Cardiac septum (tissue), 1 donor: ENCODE data around the gene KRT4. TPM values are rescaled to one million over a fixed set of nuclear protein-coding genes. Genes with fewer than 3 reads are reported as not detected.

Experiments used
- DNase-seq: peaks from one replicate; pipeline ENCODE4 v3.0.0-alpha.2; 2020; ENCODE audit warnings: low spot score
- intact Hi-C: fragments of 100-400 bp; cut with DNase I; formaldehyde crosslinking; loops from one replicate; pipeline ENCODE4 v1.14.0; 2022
- total RNA-seq: library from RNA; stranded (reverse); fragmentation: NEBNext Ultra II Directional; extraction: Animal tissue kit (Norgen Biotek cat#: 25700); gene quantifications from one replicate; pipeline ENCODE4 v1.2.1, GENCODE V29; 2021
- donor health status: DM: no; HTN: no; CAD: no.

KRT4 gene
- total RNA-seq, 1 donor from 2014 or later = not detected

DNA sequence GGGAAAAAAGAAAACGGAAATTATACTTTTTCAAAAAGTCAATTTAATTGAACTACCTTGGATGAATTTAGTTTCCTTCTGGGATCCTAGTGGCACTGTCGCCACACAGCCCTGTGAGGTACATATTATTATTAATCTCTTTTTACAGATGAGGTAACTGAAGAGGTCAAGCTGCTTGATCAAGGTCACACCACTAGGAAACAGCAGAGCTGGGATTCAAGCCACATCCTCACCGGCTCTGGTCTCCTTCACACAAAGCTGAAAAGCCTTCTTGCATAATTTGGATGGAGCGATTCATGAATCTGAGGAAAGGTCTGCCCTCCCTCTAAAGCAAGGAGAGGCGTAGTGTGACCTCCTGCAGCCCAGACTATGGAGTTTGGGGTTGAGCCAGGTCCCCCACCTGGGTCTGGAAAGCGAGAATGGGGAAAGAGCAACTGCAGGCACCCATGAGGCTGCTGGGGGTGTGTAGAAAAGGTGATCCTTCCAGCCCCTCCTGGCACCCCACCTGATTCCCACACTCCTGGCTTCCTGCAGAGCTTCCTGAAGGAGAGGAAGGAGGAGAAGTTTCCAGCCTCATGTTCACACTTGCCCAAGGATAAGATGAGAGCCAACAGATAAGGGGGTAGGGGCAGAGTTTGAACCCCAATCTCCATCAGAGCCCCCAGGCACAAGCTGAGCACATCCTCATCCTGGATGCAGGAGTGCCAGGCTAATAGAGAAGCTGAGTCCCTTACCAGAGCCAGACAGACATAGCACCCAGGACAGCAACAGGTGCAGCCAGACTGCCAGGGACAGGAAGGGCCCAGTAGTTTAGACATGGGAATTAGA, 24.1 kb upstream of the KRT4 start:
- no peak for DNase-seq
- intact Hi-C loops = no loop called here

DNA sequence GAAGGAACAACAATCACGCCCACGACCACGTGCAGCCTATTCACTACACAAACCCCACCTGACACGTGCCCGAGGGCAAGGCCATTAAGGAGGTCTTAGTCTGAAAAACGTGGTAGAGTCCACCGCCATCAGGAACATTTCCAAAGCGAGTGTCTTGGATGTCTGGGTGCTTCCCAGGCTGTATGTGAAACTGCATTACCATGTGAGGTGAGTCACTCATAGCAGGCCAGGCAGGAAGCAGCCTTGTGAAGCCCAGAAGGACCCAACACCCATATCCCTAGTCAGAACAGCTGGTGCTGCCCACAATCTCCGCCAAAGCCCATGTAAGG, 23.5 kb upstream of the KRT4 start:
- intact Hi-C loops = no loop called here
- DNase-seq = no peak

GRCh38 chr12:52836491-52837412, 22.8 kb upstream of the KRT4 start:
- intact Hi-C loops = no loop called here
- DNase-seq = no peak

- DNase-seq = no peak
- intact Hi-C loops = no loop called here
Measured at GRCh38 chr12:52836042-52836466, 22.1 kb upstream of the KRT4 start.

DNA sequence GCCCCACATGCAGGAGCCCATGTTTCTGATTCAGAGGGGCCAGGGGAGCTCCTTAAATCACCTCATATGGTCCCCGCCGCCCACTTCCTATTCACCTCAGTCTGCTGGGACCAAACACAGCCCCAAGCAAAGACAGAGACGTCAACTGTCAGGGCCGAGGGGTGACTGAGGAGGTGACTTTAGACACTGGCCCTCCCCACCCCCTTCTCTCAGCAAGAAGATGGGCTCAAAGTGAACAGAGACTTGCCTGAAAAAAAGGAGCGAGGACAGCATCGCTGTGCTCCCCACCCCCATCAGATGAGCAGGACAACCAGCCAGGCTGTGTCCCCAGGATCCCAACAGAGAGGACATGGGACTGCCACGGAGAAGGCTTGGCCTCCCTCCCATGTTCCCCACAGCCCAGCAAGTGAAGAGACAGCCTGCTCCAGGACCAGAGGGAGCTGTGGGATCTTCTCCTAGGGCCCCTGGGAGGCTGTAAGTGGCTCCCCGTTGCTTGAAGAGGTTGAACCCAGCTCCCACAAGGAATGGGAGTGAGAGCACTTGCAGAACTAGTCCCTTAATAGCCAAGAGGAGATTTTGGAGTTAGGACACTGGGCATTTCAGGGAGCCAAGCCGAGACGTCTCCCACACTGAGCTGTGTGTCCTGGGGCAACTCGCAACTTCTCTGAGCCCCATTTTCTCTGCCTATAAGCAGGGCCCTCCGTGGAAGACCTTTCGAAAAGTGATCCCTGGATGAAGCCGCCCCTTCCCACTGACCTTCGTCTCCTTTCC, 21.5 kb upstream of the KRT4 start:
- no peak for DNase-seq
- intact Hi-C loops = no loop called here

GRCh38 chr12:52834727-52835001, 20.7 kb upstream of the KRT4 start:
- no peak for DNase-seq
- intact Hi-C loops = no loop called here

GRCh38 chr12:52833922-52834726, 20.2 kb upstream of the KRT4 start, which contains the start of gene KRT79:
KRT79 (minus strand) TSS chr12:52834311; CDS start chr12:52834260, 51 bp downstream.
- DNase-seq = no peak
- intact Hi-C loops = no loop called here

DNA sequence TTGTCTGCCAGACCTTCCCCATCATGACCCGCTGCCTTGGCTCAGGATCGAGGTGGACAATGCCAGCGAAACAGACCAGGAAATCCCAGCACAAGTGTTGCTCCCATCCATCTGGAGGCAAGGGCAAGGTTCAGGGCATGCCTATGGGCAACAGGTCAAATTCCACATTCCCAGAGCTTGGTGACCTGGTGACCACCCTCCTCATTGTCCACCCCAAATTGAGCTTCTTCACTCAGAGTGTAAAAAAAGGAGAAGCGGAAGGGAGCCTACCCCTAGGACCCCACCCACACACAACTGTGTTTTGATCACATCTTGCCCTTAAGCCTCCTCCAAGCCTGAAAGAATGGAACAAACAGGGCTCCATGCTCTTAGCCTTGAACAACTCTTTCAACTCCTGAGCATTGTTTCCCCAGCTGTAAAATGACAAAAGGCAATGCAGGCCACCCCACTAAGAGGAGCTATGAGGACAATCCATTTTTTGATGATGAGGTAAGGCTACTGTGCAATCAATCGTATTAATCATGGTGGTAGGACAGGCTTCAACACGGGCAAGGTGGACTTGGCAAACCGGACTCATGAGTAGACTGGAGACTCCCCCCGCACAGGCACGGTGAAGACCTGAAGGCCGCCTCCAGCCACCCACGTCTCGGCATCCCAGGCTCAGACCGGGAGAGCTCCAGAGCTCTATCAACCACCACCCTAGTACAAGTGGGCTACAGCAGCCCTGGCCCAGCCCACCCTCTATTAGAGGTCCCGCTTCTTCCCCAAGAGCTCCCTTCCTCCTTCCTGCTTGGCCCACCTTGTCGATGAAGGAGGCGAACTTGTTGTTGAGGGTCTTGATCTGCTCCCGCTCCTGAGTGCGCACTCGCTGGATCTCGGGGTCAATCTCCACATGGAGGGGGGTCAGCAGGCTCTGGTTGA, 19.3 kb upstream of the KRT4 start:
- intact Hi-C loops = no loop called here
- DNase-seq = no peak

- intact Hi-C loops = no loop called here
- no peak for DNase-seq
Measured at GRCh38 chr12:52832451-52832850, 18.5 kb upstream of the KRT4 start.

- intact Hi-C loops = no loop called here
- DNase-seq = no peak
Measured at GRCh38 chr12:52831251-52831650, 17.3 kb upstream of the KRT4 start.

GRCh38 chr12:52829986-52830770, 16.3 kb upstream of the KRT4 start:
- intact Hi-C loops = no loop called here
- DNase-seq = no peak

DNA sequence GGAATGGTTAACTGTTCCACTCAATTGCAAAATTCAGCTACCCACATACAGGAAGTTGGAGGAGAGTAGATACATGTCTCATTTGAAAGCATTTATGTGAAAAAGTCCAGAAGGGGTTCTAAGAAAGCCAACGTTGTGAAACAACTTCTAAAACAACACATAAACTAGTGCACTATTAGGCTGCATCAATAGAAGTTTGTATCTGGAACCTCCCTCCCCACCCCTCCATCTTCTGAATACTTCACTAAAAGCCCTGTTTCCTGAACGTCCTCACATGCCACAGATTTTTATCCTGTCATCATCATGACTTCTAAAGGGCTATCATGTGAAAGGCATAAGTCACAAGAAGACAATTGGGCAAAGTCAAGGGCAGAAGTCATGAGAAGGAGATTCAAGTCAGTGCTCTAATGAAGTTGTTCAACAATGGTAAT, 14.7 kb upstream of the KRT4 start:
- no peak for DNase-seq
- intact Hi-C loops = no loop called here

DNA sequence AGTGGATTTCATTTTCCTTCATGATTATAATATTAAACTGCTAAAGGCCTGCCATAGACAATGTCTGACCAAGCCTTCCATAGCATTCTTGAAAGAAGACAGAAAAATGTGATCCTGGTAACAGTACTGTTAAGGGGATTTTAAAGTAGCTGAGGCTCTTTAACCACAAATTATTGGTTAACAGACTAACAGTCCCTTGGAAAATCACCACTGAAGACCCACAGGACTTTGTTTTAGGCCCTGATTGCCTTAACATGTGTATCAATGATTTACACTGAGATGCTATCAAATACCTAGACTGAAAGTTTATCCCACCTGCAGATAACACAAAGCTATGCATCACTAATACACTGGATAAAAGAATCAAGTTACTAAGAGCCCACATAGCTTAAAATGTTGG, 14.2 kb upstream of the KRT4 start:
- DNase-seq = no peak
- intact Hi-C loops = no loop called here

DNA sequence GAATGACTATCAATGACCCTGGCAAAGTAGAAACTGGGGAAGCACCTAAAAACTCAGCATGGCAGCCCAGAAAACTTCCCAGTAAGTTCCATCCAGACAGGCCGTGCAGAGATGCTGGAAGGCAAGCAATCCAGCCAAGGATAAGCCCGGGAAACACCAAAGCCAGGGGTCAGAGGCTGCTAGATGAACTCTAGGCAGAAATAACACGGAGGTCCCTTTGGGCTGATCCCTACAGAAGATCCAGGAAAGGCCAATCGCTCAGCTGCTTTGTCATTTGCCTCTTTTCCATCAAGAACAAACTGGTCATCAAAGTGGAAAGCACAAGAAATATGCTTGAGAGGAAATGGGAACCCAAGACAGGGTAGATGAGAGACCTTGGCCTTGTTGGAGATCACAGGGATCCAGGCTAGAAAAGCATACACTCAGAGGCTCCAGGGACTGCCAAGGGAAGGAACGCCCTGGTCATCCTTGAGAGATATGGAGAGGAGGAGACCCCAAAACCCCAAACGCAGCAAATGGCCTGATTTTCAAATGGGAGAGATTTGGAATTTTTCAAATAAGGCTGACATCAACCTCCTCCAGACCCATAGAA, 13.7 kb upstream of the KRT4 start:
- intact Hi-C loops = no loop called here
- DNase-seq = no peak

DNA sequence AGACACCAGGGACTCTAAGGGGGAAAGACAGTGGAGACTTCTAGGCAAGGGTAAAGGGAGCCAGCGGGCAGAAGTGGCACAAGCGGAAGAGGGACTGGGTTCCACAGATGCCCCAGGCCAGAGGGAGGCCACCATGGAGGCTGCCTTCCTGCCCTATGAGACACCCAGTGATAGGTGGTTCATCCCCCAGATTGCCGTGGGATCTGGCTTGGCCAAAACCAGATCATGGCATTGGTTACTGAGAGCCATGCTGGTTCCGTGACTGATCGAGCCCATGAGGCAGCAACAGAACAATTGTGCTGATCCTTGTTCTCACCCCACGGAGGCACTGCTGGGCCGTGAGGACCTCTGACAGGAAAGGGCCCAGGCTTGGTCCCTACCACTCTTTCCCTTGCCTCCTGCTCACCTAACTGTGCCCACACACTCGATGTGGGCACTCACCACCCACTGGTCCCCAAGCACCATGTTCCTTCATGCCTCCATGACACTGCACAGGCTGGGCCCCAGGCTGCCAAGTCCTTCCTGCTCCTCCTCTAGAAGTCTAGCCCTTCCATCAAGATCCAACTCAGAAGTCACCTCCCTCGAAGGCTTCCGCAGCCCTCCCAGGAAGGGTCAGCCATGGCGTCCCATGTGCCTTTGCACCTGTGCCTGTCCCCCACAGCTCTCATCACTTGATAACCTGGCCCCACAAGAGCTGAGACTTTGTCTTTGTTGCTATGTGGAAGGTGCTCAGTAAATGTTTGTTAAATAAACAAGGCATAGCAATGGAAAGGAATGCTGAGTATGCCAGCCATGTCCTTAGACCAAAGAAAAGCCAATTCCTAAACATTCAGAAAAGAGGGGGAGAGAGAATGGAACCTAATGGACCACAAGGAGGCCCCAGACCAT, 12.9 kb upstream of the KRT4 start:
- no peak for DNase-seq
- intact Hi-C loops = no loop called here

- intact Hi-C loops = no loop called here
- DNase-seq = no peak
Measured at GRCh38 chr12:52825961-52826360, 12.0 kb upstream of the KRT4 start.
